Stomach (tissue), 9 donors: ENCODE data around the gene PAXIP1. TPM values are rescaled to one million over a fixed set of nuclear protein-coding genes. Genes with fewer than 3 reads are reported as not detected.

Source experiments
- DNase-seq, 2 donors: peaks; one replicate each; pipeline versions ENCODE4 v3.0.0 to v3.0.0-alpha.2; 2013 to 2019
- H3K27ac ChIP-seq, 5 donors: fragments of 200-600 bp in 4 of 5; sonication (generic) in 4 of 5; one replicate each; pipeline ENCODE4 v1.5.1; 2013 to 2019; ENCODE audit warnings: mild to moderate bottlenecking in 1 of 5, moderate library complexity in 1 of 5
- H3K27me3 ChIP-seq, 3 donors: fragments of 200-600 bp; sonication (generic); one replicate each; pipeline ENCODE4 v1.5.1; 2017 to 2019; ENCODE audit warnings: mixed run types in 1 of 3
- H3K36me3 ChIP-seq, 4 donors: fragments of 200-600 bp; sonication (generic); 1 replicate in 3 of 4; 2 replicates in 1 of 4; pipeline ENCODE4 v1.5.1; 2016 to 2019
- H3K4me1 ChIP-seq, 4 donors: fragments of 200-600 bp; sonication (generic); one replicate each; pipeline ENCODE4 v1.5.1; 2016 to 2019
- H3K4me3 ChIP-seq, 4 donors: fragments of 200-600 bp; sonication (generic) in 3 of 4; one replicate each; pipeline ENCODE4 v1.5.1; 2016 to 2019; ENCODE audit warnings: mild to moderate bottlenecking in 1 of 4
- H3K9me3 ChIP-seq, 4 donors: fragments of 200-600 bp; sonication (generic); one replicate each; pipeline ENCODE4 v1.5.1; 2016 to 2019
- CTCF ChIP-seq, 7 experiments: fragments of 450-650 bp in 4 of 7; fragments of 200-600 bp in 3 of 7; sonication (generic) in 3 of 7; IDR thresholded peaks; one replicate each; pipeline ENCODE4 v1.5.1; 2016 to 2019; ENCODE audit warnings: antibody characterized with exemption in 7 of 7, control low read depth in 2 of 7, mild to moderate bottlenecking in 1 of 7
- EP300 ChIP-seq: sonication (generic); formaldehyde crosslinking; IDR thresholded peaks from one replicate; pipeline ENCODE4 v1.6.1; 2017; ENCODE audit warnings: antibody characterized with exemption
- POLR2A ChIP-seq, 4 donors: fragments of 450-650 bp; IDR thresholded peaks; one replicate each; pipeline ENCODE4 v1.6.1; 2016; ENCODE audit warnings: antibody characterized with exemption in 4 of 4, control low read depth in 2 of 4, mild to moderate bottlenecking in 1 of 4, moderate library complexity in 1 of 4
- POLR2AphosphoS5 ChIP-seq, 3 donors: sonication (generic); formaldehyde crosslinking; IDR thresholded peaks; one replicate each; pipeline ENCODE4 v1.6.1; 2016; ENCODE audit warnings: antibody characterized with exemption in 3 of 3
- WGBS, 5 donors: extraction: QIAGEN DNeasy Blood & Tissue Kit in 3 of 5; methylation state at CpG; one replicate each; pipeline versions ENCODE4 v1.1.5 to v1.1.7; 2013 to 2018; 5-methylcytosine and 5-hydroxymethylcytosine counted together
- intact Hi-C: fragments of 100-400 bp; cut with DNase I; formaldehyde crosslinking; loops from one replicate; pipeline ENCODE4 v1.15.1; 2023; ENCODE audit warnings: low total_unique reads
- polyA plus RNA-seq, 3 donors: library from polyadenylated mRNA; stranded (reverse); fragments of 200-250 nt; gene quantifications; one replicate each; pipeline ENCODE4 v1.2.3, GENCODE V29; 2013
- total RNA-seq, 5 donors: library from RNA; depleted of rRNA; stranded (reverse); fragments of >200 nt; gene quantifications; one replicate each; pipeline versions ENCODE4 v1.1.0 to v1.2.3, GENCODE V29; 2014 to 2016
- donor health status: healthy with polysubstance abuse.
- donor health status: Bipolar disorder and iron deficiency.
- donor health status: healthy.

Gene PAXIP1
- total and polyA plus RNA-seq, 8 donors, result 0.87 to 24.1 (median 4.6) TPM

GRCh38 chr7:154915600-154915999, 87.3 kb downstream of the PAXIP1 start:
- Histone ChIP-seq H3K27me3 (peaks cover 0 to 25% (median 15%) of the 10 kb centered on the region in 3 donors), H3K4me3 (no peak overlapping the region), H3K4me1 (peaks cover 8 to 13% (median 12%) of the 10 kb centered on the region in 4 donors), H3K36me3 (no peaks in the 10 kb centered on the region), H3K9me3 (peaks cover 5 to 12% (median 8%) of the 10 kb centered on the region in 4 donors), H3K27ac (no peak overlapping the region)
- DNase-seq, result no peak
- intact Hi-C loops, result no loop called here
- 83 to 95% (median 92%) methylated on average over 2 to 4 of the region's 4 CpGs for WGBS, 5 donors
- TF ChIP-seq POLR2AphosphoS5 (IDR thresholded peaks at IDR 0.05), result no peak
- TF ChIP-seq CTCF (IDR thresholded peaks at IDR 0.05), result no peak
- no peak for TF ChIP-seq POLR2A (IDR thresholded peaks at IDR 0.05)
- TF ChIP-seq EP300, result no peak

GRCh38 chr7:154914996-154915380, 87.9 kb downstream of the PAXIP1 start:
- DNase-seq, result no peak
- peaks cover 8 to 13% (median 12%) of the 10 kb centered on the region in 4 donors for H3K4me1 ChIP-seq
- no peak overlapping the region for H3K4me3 ChIP-seq
- 77 to 86% (median 84%) methylated on average over 5 to 18 of the region's 18 CpGs for WGBS, 5 donors
- no peaks in the 10 kb centered on the region for H3K36me3 ChIP-seq
- H3K9me3 ChIP-seq, result peaks cover 5 to 12% (median 10%) of the 10 kb centered on the region in 4 donors
- intact Hi-C loops, result no loop called here
- TF ChIP-seq POLR2AphosphoS5 (IDR thresholded peaks at IDR 0.05) (no peak), POLR2A (IDR thresholded peaks at IDR 0.05) (no peak), EP300 (no peak)
- peaks cover 0 to 27% (median 15%) of the 10 kb centered on the region in 3 donors for H3K27me3 ChIP-seq
- H3K27ac ChIP-seq, result no peak overlapping the region

GRCh38 chr7:154914308-154914995, 88.5 kb downstream of the PAXIP1 start:
- H3K36me3 ChIP-seq, result no peaks in the 10 kb centered on the region
- TF ChIP-seq CTCF (IDR thresholded peaks at IDR 0.05) (no peak), POLR2A (IDR thresholded peaks at IDR 0.05) (no peak), EP300 (no peak), POLR2AphosphoS5 (IDR thresholded peaks at IDR 0.05) (no peak)
- no peak overlapping the region for H3K27ac ChIP-seq
- peaks cover 0 to 33% (median 15%) of the 10 kb centered on the region in 3 donors for H3K27me3 ChIP-seq
- H3K4me1 ChIP-seq, result peaks cover 8 to 13% (median 12%) of the 10 kb centered on the region in 4 donors
- H3K9me3 ChIP-seq, result peaks cover 5 to 12% (median 10%) of the 10 kb centered on the region in 4 donors
- DNase-seq, result no peak
- intact Hi-C loops, result no loop called here
- peak overlapping the region; percentile 26 to 44 (median 35) for H3K4me3 ChIP-seq
- WGBS, 5 donors, result 57 to 76% (median 74%) methylated on average over 29 to 36 of the region's 36 CpGs

GRCh38 chr7:154913638-154914307, 89.2 kb downstream of the PAXIP1 start:
- H3K27me3 ChIP-seq, result peaks cover 0 to 39% (median 15%) of the 10 kb centered on the region in 3 donors
- 5 to 25% (median 15%) methylated on average over 24 to 43 of the region's 43 CpGs for WGBS, 5 donors

More at GRCh38 chr7:154913638-154914307, 89.2 kb downstream of the PAXIP1 start:
- H3K27ac ChIP-seq, result no peak overlapping the region
- TF ChIP-seq POLR2AphosphoS5 (IDR thresholded peaks at IDR 0.05) (no peak), CTCF (IDR thresholded peaks at IDR 0.05) (peak in 5 of 7 experiments; percentile 65 to 90 (median 78)), EP300 (no peak), POLR2A (IDR thresholded peaks at IDR 0.05) (no peak)
- no peaks in the 10 kb centered on the region for H3K36me3 ChIP-seq
- peaks cover 5 to 12% (median 10%) of the 10 kb centered on the region in 4 donors for H3K9me3 ChIP-seq
- peak overlapping the region; percentile 26 to 44 (median 35) for H3K4me3 ChIP-seq
- H3K4me1 ChIP-seq, result peaks cover 8 to 13% (median 12%) of the 10 kb centered on the region in 4 donors
- intact Hi-C loops, result no loop called here
- peak; percentile 93 to 95 for DNase-seq
